Osteocyte (in vitro differentiated cells): ENCODE measurements around the gene PODN. TPM values are rescaled to one million over a fixed set of nuclear protein-coding genes. Genes with fewer than 3 reads are reported as not detected.

Experiments
- DNase-seq: peaks from one replicate; pipeline ENCODE4 v3.0.0; 2021; ENCODE audit warnings: mixed read lengths; ENCODE audit not compliant: unreplicated experiment; ENCODE audit errors: extremely low spot score
- H3K27ac Mint-ChIP-seq: one replicate; pipeline ENCODE4 v1.8.0; 2021; ENCODE audit warnings: mild to moderate bottlenecking, mixed read lengths; ENCODE audit not compliant: unreplicated experiment
- H3K27me3 Mint-ChIP-seq: one replicate; pipeline ENCODE4 v1.8.0; 2021; ENCODE audit warnings: mixed read lengths; ENCODE audit not compliant: unreplicated experiment
- H3K36me3 Mint-ChIP-seq: one replicate; pipeline ENCODE4 v1.8.0; 2021; ENCODE audit warnings: mixed read lengths; ENCODE audit not compliant: unreplicated experiment
- H3K4me1 Mint-ChIP-seq: one replicate; pipeline ENCODE4 v1.8.0; 2021; ENCODE audit warnings: mixed read lengths; ENCODE audit not compliant: unreplicated experiment
- H3K4me3 Mint-ChIP-seq: one replicate; pipeline ENCODE4 v1.8.0; 2021; ENCODE audit warnings: mild to moderate bottlenecking, moderate library complexity, mixed read lengths; ENCODE audit not compliant: unreplicated experiment
- H3K9me3 Mint-ChIP-seq: one replicate; pipeline ENCODE4 v1.8.0; 2021; ENCODE audit warnings: mixed read lengths; ENCODE audit not compliant: unreplicated experiment
- CTCF ChIP-seq: fragments of 200-600 bp; sonication (generic); IDR thresholded peaks from 2 replicates; pipeline ENCODE4 v1.5.0; 2021; ENCODE audit warnings: antibody characterized with exemption, mild to moderate bottlenecking, moderate library complexity
- total RNA-seq: library from RNA; stranded (reverse); gene quantifications from 2 replicates; pipeline ENCODE4 v1.2.1, GENCODE V29; 2021

Gene PODN
- total RNA-seq, 1 donor from 2014 or later: 6.6 TPM

- H3K4me1 Mint-ChIP-seq: no peaks in the 10 kb centered on the region
- H3K36me3 Mint-ChIP-seq: peaks cover 9% of the 10 kb centered on the region
- no peak overlapping the region for H3K4me3 Mint-ChIP-seq
- no peak for DNase-seq
- no peak overlapping the region for H3K27ac Mint-ChIP-seq
- TF ChIP-seq CTCF: no peak
- H3K9me3 Mint-ChIP-seq: no peaks in the 10 kb centered on the region
- H3K27me3 Mint-ChIP-seq: no peaks in the 10 kb centered on the region
These were observed 35.8 kb upstream of the PODN start for GRCh38 chr1:53026254-53026653.

- Mint-ChIP-seq H3K27me3 (no peaks in the 10 kb centered on the region), H3K36me3 (peaks cover 23% of the 10 kb centered on the region), H3K27ac (no peak overlapping the region), H3K4me1 (no peaks in the 10 kb centered on the region), H3K9me3 (no peaks in the 10 kb centered on the region), H3K4me3 (no peak overlapping the region)
- DNase-seq: no peak
- TF ChIP-seq CTCF: no peak
These were observed 30.3 kb upstream of the PODN start for GRCh38 chr1:53031732-53032131.

GRCh38 chr1:53037159-53037558 is 24.9 kb upstream of the PODN start:
- Mint-ChIP-seq H3K27ac (no peak overlapping the region), H3K27me3 (no peaks in the 10 kb centered on the region), H3K36me3 (peaks cover 30% of the 10 kb centered on the region), H3K4me3 (no peak overlapping the region), H3K9me3 (no peaks in the 10 kb centered on the region), H3K4me1 (no peaks in the 10 kb centered on the region)
- DNase-seq: no peak
- no peak for TF ChIP-seq CTCF

- Mint-ChIP-seq H3K27me3 (no peaks in the 10 kb centered on the region), H3K9me3 (no peaks in the 10 kb centered on the region), H3K4me1 (peaks cover 8% of the 10 kb centered on the region), H3K27ac (no peak overlapping the region), H3K36me3 (peaks cover 30% of the 10 kb centered on the region), H3K4me3 (no peak overlapping the region)
- no peak for DNase-seq
- no peak for TF ChIP-seq CTCF
These were observed 23.4 kb upstream of the PODN start for GRCh38 chr1:53038566-53038965.

- Mint-ChIP-seq H3K4me3 (no peak overlapping the region), H3K4me1 (peaks cover 28% of the 10 kb centered on the region), H3K27ac (no peak overlapping the region), H3K36me3 (peaks cover 38% of the 10 kb centered on the region), H3K27me3 (no peaks in the 10 kb centered on the region), H3K9me3 (no peaks in the 10 kb centered on the region)
- no peak for TF ChIP-seq CTCF
- DNase-seq: no peak
These were observed 18.7 kb upstream of the PODN start for GRCh38 chr1:53043271-53043670.
